ENCODE data around the gene FUT8. TPM values are rescaled to one million over a fixed set of nuclear protein-coding genes. Genes with fewer than 3 reads are reported as not detected.

The FUT8 gene
- total and polyA plus RNA-seq, 2 experiments from 2014 or later, result 26.6 to 67.5 TPM

DNA sequence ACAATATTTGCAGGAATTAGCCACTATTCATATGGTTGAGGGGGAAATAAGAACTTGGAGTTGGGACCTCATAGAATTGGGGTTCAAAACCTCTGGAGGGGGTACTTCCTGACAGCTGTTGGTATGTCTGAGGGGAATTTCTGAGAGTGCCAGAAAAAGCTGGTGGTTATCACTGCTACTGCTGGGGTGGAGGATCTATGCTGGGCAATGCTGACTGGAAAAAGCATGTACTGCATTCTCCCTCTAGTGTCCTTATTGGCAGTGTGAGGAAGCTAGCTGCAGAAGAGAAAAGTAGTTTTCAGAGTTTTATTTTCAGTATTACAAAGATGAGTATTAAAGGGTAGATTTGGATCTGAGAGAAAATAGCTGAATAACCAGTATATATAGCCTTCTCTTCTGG, 88.8 kb downstream of the FUT8 start:
- no peak overlapping the region for H3K4me3 ChIP-seq
- H3K27me3 ChIP-seq, result no peaks in the 10 kb centered on the region
- DNase-seq (ENCODE audit: low spot score), result no peak
- no peaks in the 10 kb centered on the region for H4K20me1 ChIP-seq (ENCODE audit: insufficient read depth, poor library complexity, severe bottlenecking)
- TF ChIP-seq, protein P1, sequence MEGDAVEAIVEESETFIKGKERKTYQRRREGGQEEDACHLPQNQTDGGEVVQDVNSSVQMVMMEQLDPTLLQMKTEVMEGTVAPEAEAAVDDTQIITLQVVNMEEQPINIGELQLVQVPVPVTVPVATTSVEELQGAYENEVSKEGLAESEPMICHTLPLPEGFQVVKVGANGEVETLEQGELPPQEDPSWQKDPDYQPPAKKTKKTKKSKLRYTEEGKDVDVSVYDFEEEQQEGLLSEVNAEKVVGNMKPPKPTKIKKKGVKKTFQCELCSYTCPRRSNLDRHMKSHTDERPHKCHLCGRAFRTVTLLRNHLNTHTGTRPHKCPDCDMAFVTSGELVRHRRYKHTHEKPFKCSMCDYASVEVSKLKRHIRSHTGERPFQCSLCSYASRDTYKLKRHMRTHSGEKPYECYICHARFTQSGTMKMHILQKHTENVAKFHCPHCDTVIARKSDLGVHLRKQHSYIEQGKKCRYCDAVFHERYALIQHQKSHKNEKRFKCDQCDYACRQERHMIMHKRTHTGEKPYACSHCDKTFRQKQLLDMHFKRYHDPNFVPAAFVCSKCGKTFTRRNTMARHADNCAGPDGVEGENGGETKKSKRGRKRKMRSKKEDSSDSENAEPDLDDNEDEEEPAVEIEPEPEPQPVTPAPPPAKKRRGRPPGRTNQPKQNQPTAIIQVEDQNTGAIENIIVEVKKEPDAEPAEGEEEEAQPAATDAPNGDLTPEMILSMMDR (IDR thresholded peaks at IDR 0.05; ENCODE audit: poor library complexity), result no peak
- TF ChIP-seq EZH2phosphoT487 (IDR thresholded peaks at IDR 0.05; ENCODE audit: low read depth, severe bottlenecking, unreplicated experiment) (no peak), EZH2 (IDR thresholded peaks at IDR 0.05; ENCODE audit: borderline replicate concordance) (no peak)
- H3K27ac ChIP-seq, result no peak overlapping the region
- no peak overlapping the region for H3K4me2 ChIP-seq
- no peaks in the 10 kb centered on the region for H3K4me1 ChIP-seq (ENCODE audit: insufficient read depth)
- peaks cover 56% of the 10 kb centered on the region for H3K79me2 ChIP-seq
- H2AFZ ChIP-seq, result no peak overlapping the region
- no peaks in the 10 kb centered on the region for H3K9me3 ChIP-seq (ENCODE audit: low read depth)
- H3K9me2 ChIP-seq (replicated peaks; ENCODE audit: insufficient read depth), result no peaks in the 10 kb centered on the region
- no peaks in the 10 kb centered on the region for H3K36me3 ChIP-seq (replicated peaks; ENCODE audit: insufficient read depth, low read depth)

DNA sequence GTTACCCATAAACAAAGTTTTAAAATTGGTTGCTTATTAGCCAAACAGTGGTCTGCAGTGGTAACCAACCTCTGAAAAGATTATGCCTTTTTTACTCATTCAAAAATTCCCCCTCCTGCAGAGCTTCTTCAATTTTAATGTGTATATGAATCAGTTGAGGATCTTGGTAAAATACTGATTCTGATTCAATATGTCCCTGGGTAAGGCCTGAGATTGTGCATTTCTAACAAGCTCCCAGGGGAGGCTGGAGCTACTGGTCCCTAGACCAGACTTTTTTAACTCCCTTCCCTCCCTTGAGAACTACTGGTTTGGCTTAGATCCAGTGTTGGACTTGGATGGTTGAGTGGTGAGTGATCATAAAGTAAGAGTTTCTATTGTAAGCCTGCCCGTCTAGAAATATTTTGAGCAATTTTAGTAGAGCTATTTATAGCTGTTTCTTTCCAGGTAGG, 90.2 kb downstream of the FUT8 start:
- no peaks in the 10 kb centered on the region for H3K4me1 ChIP-seq (ENCODE audit: insufficient read depth)
- no peaks in the 10 kb centered on the region for H3K27me3 ChIP-seq
- H3K27ac ChIP-seq, result no peak overlapping the region
- no peaks in the 10 kb centered on the region for H3K9me3 ChIP-seq (ENCODE audit: low read depth)
- H4K20me1 ChIP-seq (ENCODE audit: insufficient read depth, poor library complexity, severe bottlenecking), result no peaks in the 10 kb centered on the region
- peaks cover 48% of the 10 kb centered on the region for H3K79me2 ChIP-seq
- H2AFZ ChIP-seq, result no peak overlapping the region
- 57% methylated on average over 1 of the region's 1 CpG for WGBS (ENCODE audit: low lambda C conversion rate, missing lambda C conversion rate)
- H3K36me3 ChIP-seq (replicated peaks; ENCODE audit: insufficient read depth, low read depth), result no peaks in the 10 kb centered on the region
- no peaks in the 10 kb centered on the region for H3K9me2 ChIP-seq (replicated peaks; ENCODE audit: insufficient read depth)
- H3K4me3 ChIP-seq, result no peak overlapping the region
- no peak for DNase-seq (ENCODE audit: low spot score)
- H3K4me2 ChIP-seq, result no peak overlapping the region
- TF ChIP-seq, protein P1 (IDR thresholded peaks at IDR 0.05; ENCODE audit: poor library complexity), result no peak
- TF ChIP-seq EZH2phosphoT487 (IDR thresholded peaks at IDR 0.05; ENCODE audit: low read depth, severe bottlenecking, unreplicated experiment), result no peak
- TF ChIP-seq EZH2 (IDR thresholded peaks at IDR 0.05; ENCODE audit: borderline replicate concordance), result no peak

DNA sequence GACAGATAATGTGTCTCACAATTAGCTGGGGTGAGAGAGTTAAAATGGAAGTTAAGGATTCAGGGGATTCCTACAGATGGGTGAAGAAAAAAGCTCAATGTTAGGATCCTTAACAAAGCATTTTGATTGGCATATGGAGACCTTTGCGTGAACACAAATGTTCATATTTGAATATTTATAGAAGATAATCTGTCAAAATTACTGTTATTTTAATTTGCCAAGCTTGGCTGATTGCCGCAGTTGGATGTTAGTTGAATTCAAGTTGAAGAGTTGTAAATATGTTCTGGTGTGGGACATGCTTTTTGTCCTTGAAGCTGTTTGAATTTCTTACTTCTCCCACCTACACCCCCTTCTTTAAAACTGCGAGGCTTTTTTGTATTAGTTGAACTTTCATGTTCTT, 91.2 kb downstream of the FUT8 start:
- Histone ChIP-seq H3K79me2 (peaks cover 48% of the 10 kb centered on the region), H2AFZ (no peak overlapping the region), H3K9me3 (ENCODE audit: low read depth) (no peaks in the 10 kb centered on the region), H3K4me1 (ENCODE audit: insufficient read depth) (no peaks in the 10 kb centered on the region), H3K9me2 (replicated peaks; ENCODE audit: insufficient read depth) (no peaks in the 10 kb centered on the region), H3K27ac (no peak overlapping the region), H3K36me3 (replicated peaks; ENCODE audit: insufficient read depth, low read depth) (no peaks in the 10 kb centered on the region), H4K20me1 (ENCODE audit: insufficient read depth, poor library complexity, severe bottlenecking) (no peaks in the 10 kb centered on the region), H3K27me3 (no peaks in the 10 kb centered on the region), H3K4me2 (no peak overlapping the region), H3K4me3 (no peak overlapping the region)
- no peak for DNase-seq (ENCODE audit: low spot score)
- 87% methylated on average over 3 of the region's 3 CpGs for WGBS (ENCODE audit: low lambda C conversion rate, missing lambda C conversion rate)
- no peak for TF ChIP-seq EZH2 (IDR thresholded peaks at IDR 0.05; ENCODE audit: borderline replicate concordance)
- TF ChIP-seq, protein P1 (IDR thresholded peaks at IDR 0.05; ENCODE audit: poor library complexity), result no peak
- no peak for TF ChIP-seq EZH2phosphoT487 (IDR thresholded peaks at IDR 0.05; ENCODE audit: low read depth, severe bottlenecking, unreplicated experiment)

DNA sequence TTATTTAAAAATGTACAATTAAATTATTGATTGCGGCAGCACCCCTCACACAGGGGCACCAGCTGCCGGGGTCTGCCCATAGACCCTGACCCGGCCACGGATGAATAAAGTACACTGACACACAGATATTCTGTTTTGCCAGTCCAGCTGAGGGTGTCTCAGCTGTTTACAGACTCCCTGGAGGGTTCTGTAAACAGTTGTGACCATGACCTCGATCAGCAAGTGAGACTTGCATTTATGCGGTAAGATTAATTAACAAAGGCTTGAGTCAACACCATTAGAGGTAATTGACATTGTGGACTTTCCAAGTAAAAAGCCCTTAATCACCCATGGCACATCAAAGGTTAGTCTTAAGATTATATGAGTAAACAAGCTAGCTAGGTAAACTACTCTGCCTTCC, 94.3 kb downstream of the FUT8 start:
- Histone ChIP-seq H3K9me3 (ENCODE audit: low read depth) (no peaks in the 10 kb centered on the region), H3K27ac (no peak overlapping the region), H3K9me2 (replicated peaks; ENCODE audit: insufficient read depth) (no peaks in the 10 kb centered on the region), H4K20me1 (ENCODE audit: insufficient read depth, poor library complexity, severe bottlenecking) (no peaks in the 10 kb centered on the region), H2AFZ (no peak overlapping the region), H3K4me2 (no peak overlapping the region), H3K36me3 (replicated peaks; ENCODE audit: insufficient read depth, low read depth) (no peaks in the 10 kb centered on the region), H3K79me2 (peaks cover 57% of the 10 kb centered on the region), H3K4me3 (no peak overlapping the region), H3K27me3 (no peaks in the 10 kb centered on the region), H3K4me1 (ENCODE audit: insufficient read depth) (no peaks in the 10 kb centered on the region)
- 37% methylated on average over 6 of the region's 6 CpGs for WGBS (ENCODE audit: low lambda C conversion rate, missing lambda C conversion rate)
- DNase-seq (ENCODE audit: low spot score), result no peak
- TF ChIP-seq EZH2phosphoT487 (IDR thresholded peaks at IDR 0.05; ENCODE audit: low read depth, severe bottlenecking, unreplicated experiment), result peak; percentile 93
- TF ChIP-seq, protein P1 (IDR thresholded peaks at IDR 0.05; ENCODE audit: poor library complexity), result no peak

Data from hepatocyte (in vitro differentiated cells).